Esophagus mucosa (tissue), 1 donor: ENCODE data around the gene IP6K1. TPM values are rescaled to one million over a fixed set of nuclear protein-coding genes. Genes with fewer than 3 reads are reported as not detected.
"Not testable (repeated sequence)": the region's sequence is repeated elsewhere in the genome, so short reads cannot be mapped to it uniquely, and the experiment has no call there.

Experiments
- ATAC-seq: fragments of 200-7000 bp; cut with Tn5 transposase; one replicate; pipeline ENCODE4 v1.9.1; 2020
- total RNA-seq: library from RNA; stranded (reverse); gene quantifications from one replicate; pipeline ENCODE4 v1.2.4, GENCODE V29; 2023
- donor health status: DM: yes; HTN: yes; CAD: no.

The IP6K1 gene
- total RNA-seq, 1 donor from 2014 or later, result 19.9 TPM

DNA sequence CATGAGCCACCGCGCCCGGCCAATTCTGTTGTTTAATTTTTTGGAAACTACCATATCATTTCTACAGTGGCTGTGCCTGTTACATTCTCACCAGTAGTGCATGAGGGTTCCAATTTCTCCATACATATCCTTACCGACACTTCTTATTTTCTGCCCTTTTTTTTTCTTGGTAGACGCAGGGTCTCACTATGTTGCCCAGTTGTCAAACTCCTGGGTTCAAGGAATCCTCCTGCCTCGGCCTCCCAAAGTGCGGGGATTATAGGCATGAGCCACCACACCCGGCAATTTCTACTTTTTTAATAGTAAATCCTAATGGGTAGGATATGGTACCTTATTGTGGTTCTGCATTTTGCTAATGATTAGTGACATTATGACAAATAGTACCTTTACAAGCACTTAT, 76.5 kb downstream of the IP6K1 start:
- no peak for ATAC-seq

DNA sequence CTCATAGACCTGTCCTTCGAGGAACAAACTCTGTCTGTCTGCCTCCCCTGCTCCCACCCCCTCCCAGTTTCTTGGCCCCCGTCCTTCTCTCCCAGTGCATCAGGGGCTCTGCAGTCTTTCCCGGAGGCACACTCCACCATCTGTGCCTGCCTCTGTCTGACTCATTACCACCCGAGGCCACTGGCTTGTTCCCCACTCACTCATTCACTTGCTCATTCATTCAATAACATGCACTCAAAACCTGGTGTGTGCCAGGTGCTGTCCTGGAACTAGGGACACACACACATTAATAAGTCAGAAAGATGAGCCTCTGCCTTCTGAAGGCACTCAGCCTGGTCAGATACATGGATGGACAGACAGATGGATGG, 79.2 kb downstream of the IP6K1 start:
- ATAC-seq, result no peak

DNA sequence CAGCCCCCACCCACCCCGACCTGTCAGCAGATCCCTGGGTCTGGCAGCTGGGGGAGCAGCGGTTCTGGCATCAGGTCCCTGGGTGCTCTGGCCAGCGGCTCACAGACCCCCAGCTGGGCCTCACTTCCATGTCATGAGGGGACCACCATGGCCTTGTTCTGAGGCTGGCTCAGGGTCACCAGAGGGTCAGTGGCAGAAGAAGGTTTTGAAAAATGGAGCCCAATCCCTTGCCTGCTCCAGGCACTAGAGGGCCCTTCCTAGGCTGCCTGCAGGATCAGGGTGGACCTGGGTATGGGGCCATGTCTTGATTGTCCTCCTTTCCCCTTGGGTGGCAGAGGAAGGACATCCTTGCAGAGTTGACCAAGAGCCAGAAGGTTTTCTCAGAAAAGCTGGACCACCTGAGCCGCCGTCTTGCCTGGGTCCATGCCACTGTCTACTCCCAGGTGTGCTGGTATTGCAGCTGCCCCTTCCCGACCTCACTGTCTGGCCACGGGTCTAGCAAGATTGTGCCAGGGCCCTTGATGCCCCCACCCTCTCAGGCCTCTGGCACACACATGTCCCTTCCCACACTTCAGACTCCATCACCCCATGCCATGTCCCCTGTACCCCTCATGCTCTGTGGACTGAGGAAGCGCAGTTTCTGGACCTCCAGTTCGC, 79.8 kb downstream of the IP6K1 start:
- ATAC-seq, result no peak

DNA sequence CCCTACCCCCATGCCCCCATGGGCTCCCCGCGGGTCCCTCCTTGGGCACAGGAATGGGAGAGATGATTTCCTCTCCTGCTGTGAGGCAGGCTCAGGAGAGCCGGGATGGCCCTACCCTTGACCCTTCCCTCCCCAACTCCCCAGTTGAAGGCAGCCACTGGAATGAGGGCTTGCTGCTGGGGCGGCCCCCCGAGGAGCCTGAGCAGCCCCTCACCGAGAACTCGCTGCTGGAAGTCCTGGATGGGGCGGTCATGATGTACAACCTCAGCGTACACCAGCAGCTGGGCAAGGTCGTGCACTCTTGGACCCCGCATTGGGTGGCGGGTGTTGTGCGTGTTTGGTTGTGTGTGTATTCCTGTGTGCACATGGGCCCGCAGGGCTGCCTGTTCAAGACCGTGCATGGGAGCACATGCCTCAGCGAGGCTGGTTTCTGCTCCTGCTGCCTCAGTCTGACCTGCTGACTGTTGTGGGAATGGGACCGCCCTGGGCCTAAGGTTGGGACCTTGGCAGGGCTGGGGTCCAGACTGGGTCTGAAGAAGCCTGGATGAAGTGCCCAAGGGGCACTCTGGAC, 80.9 kb downstream of the IP6K1 start:
- no peak for ATAC-seq

DNA sequence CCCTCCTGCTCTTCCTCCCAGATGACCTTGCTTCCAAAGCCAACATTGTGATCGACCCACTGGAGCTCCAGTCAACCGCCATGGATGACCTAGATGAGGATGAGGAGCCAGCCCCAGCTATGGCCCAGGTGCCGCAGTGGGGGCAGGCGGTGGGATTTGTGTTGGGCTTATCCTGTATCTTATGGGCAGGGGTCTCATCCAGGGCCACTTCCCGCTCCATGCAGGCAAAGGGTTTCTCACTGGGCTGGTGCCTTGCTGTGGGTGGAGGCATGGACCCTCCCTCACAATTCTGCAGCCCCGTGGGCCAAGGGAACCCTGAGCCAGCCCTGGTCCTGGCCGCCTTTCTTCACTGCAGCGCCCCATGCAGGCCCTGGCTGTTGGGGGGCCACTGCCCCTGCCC, 81.7 kb downstream of the IP6K1 start:
- ATAC-seq, result no peak

DNA sequence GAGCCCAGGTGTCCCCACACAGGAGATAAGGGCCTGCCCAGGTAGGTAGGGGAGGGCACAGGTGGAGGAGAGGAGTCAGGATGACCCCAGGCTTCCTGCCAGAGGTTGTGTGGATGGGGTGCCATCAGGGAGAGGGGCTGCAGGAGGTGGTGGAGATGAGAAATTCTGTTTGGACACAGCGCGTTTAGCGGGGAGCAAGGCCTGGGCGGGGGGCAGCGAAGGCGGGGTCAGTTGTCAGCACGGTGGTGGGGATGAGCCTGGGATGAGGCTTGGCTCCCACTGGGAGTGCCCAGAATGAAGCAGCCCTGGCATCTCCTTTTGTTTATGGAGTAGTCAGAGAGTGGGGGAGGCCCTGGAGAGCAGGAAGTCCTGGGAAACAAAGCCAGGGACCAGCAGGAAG, 82.4 kb downstream of the IP6K1 start:
- ATAC-seq, result no peak

DNA sequence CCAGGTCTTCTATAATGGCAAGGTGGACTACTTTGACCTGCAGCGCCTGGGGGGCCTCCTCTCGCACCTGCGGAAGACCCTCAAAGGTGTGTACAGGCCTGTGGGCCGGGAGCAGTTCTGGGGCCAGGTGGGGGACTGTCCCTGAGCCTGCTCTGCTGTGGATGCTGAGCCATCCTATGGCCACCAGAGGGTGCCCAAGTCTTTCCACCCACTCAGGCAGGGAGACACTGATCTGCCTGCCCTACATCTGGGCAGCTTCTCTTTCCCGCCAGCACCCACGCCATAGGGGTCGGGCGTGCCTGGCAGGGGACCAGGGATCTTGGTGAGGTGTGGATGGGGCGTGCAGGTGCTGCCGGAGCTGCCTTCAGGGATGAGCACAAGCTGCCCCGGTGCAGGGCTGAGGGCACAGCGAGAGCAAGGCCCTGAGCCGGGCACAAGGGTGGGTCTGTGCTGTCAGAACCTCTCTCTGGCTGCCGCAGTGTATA, 82.9 kb downstream of the IP6K1 start:
- peak; percentile 86 for ATAC-seq

DNA sequence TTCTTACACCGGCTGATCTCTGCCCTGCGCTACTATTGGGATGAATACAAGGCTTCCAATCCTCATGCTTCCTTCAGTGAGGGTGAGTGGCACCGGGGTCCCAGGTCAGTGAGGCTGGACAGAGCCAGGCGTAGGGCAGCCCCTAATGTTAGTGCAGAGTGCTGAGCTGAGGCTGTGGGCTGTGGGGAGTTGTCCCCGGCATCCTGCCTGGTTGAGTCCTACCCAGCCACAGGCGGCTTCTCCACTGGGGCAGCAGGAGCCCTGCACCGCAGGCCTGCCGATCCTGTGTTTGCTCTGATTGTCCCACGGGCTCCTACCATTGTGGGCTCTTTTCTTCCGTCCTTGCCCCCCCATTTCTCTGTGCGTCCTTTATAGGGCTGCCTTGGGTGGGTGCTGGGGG, 83.7 kb downstream of the IP6K1 start:
- ATAC-seq, result no peak

DNA sequence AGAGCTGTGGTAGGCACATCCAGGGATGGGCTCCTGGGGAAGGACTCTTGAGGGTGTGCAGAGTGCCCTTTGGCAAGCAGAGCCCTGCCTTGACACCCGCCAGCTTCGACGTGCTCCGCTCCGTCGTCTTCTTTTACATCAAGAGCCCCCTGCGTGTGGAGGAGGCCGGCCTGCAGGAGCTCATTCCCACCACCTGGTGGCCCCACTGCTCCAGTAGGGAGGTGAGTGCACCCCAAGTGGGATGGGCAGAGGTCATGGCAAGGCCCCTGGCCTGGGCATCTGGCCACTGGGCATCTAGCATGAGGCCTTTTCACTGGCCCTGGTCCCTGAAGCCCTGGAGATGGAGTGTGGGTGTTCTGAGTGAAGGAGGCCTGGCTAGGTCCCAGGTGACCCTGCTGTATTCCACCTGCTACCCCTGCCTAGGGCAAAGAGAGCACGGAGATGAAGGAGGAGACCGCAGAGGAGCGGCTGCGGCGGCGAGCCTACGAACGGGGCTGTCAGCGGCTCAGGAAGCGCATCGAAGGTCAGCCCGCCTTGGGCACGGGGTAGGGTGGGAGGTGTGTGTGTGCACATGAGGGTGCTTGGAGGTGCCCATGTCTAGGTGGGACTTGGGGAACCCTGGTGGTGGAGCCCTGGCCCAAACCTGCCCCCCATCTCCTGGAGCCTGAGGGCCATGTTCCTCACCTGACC, 84.8 kb downstream of the IP6K1 start:
- no peak for ATAC-seq

DNA sequence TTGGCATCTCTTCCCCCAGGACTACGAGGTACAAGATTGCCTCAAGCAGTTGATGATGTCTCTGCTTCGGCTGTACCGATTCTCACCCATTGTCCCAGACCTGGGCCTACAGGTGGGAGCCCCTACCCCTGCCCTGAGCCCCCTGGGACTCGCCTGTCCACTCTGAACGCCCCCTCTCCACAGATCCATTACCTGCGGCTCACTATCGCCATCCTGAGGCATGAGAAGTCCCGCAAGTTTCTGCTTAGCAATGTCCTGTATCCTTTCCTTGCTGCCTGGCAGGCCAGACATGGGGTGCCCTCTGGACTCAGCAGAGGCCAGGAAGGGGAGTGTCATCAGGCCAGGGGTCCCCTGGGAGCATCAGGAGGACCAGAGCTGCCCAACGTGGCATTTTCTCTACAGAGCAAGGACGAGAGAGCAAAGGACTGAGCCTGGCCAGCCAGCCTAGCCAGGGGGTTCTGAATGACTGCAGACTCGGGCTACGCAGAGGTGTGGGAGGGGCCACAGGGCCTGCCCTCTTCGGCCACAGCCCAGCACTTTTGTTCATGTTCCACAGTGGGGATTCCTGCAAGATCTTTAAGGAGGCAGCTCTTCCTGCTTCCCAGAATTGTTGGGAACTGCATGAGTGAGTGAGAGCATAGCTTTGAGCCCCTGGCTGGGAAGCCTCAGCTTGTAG, 85.8 kb downstream of the IP6K1 start:
- no peak for ATAC-seq

DNA sequence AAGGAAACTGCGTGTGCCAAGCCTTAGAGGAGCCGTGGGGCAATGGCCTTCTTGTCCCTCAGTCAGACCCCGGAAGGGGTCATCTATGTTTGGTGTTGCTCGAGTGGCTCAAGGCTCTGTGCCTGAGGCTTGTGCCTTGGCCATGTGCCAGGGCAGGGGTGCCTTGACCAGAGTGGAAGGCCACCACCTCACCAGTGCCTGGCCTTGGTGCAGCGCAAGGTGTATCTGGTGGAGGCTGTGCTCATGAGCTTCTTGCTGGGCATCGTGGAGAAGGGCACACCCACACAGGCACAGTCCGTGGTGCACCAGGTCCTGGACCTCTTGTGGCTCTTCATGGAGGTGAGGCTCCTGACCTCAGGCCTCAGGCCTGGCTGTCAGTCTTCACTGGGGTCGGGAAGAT, 86.3 kb downstream of the IP6K1 start:
- ATAC-seq, result no peak

DNA sequence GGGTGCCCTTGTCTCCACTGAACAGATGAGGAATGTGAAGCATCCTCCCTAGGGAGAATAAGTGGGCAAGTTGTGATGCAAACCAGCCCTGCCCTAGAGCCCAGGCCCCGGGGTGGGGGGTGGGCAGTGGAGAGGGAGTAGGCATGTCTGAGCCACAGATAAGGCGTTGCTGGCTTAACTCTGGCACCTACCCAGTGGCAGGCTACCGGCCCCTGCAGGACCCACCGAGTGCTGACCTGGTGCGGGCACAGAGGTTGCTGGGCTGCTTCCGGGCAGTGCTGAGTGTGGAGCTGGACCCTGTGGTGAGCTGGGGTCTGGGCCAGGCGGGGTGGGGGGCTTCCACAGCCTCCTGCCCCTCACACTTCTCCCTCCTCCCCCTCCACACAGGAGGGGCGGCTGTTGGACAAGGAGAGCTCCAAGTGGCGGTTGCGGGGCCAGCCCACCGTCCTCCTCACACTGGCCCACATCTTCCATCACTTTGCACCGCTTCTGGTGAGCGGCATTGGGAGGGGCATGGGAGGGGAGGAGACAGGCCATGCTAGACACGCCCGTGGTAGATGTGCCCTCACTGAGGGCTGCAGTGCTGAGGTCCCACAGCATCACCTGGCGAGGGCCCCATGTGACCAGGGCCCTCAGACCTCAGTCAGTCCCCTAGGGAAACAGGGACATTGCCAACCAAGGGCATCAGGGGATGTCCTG, 86.9 kb downstream of the IP6K1 start:
- no peak for ATAC-seq

DNA sequence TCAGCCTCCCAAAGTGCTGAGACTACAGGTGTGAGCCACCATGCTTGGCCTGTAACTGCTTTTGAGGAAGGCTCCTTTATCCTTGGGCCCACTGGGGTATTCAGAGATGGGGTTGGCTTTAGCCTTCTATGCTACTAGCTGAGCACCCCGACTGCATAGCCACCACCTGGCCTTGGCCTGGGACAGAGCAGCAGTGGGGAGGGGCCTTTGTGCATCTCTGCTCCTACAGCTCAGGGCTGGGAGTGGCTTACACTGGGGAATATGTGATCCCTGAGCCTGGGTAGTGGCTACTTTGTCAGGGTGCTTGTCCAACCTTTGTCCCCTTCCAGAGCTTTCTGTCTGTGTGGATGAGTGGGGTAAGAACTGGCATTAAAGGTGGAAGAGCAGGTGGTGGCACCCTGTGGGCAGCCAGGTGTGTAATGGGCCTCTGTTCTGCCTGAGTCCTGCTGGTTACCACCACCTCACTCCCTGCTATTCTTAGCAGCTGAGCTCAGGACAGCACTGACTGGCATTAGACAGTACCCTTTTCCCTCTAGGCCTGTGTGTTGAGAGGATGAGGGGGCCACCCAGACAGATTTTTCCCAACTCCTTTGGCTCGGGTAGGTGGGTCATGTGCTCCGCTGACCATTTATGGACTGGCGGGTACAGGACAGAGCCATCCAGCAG, 90.9 kb downstream of the IP6K1 start:
- not testable (repeated sequence) for ATAC-seq

DNA sequence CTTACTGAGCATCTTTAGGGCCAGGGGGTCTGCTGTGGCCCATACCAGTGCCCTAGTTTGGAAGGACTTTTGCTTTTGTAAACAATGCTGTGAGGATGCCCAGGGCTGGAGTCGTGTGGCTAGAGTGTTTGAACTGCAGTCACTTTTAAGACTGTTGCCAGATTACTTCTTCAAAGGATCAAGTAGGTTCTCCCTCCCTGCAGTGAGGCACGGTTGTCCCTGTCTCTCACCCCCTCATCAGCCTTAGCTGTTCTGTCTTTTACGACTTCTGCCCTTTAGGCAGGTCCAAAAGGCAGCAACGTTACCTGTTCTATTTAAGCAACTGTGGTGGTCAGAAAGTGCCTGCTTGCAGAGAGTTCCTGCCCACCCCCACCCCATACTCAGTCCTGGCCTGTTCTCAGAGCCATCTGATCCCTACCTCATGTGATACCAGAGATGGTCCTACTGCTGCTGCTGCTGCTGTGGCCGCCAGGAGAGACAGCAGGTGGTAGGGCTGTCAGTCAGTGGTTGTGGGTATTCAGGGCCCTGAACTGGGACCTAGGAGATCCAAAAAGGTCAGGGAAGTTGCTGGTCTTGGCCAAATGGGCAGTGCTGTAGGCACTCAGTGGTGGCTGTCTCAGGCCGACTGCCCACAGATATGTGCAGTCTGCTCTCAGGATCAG, 91.8 kb downstream of the IP6K1 start:
- not testable (repeated sequence) for ATAC-seq

DNA sequence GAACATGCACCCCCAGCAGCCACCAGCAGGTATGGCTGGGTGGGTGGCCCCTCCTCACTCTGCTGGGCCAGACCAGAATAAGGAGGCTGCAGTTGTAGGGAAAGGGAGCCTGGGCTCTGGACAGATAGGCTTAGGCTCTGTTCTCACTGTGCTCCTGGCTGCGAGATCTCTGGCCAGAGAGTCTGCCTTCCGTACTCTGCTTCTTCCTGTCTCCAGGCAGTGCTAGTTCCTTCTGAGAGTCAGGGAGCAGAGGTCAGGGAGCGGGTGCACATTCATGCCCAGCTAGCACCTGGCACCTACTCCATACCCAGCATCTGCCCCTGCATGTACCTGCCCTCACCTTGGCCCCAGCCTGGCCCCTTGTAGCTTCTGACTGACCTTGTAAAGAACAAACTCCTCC, 94.9 kb downstream of the IP6K1 start:
- ATAC-seq, result not testable (repeated sequence)

DNA sequence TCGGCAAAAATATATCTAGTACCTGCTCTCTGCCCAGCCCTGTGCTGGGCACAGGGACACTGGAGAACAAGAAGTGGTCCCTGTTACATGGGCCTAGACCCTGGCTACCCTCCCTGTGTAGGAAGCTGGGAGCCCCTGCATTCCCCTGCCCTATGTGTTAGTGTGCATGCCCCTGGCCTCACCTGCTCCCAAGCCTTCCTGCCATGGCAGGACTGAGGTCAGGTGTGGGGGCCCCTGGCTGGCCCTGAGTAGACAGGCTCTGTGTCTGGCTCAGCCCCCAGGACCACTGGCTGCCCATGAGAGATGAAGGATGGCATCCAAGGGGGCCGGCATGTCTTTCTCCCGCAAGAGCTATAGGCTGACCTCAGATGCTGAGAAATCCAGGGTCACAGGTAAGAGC, 95.5 kb downstream of the IP6K1 start:
- not testable (repeated sequence) for ATAC-seq

DNA sequence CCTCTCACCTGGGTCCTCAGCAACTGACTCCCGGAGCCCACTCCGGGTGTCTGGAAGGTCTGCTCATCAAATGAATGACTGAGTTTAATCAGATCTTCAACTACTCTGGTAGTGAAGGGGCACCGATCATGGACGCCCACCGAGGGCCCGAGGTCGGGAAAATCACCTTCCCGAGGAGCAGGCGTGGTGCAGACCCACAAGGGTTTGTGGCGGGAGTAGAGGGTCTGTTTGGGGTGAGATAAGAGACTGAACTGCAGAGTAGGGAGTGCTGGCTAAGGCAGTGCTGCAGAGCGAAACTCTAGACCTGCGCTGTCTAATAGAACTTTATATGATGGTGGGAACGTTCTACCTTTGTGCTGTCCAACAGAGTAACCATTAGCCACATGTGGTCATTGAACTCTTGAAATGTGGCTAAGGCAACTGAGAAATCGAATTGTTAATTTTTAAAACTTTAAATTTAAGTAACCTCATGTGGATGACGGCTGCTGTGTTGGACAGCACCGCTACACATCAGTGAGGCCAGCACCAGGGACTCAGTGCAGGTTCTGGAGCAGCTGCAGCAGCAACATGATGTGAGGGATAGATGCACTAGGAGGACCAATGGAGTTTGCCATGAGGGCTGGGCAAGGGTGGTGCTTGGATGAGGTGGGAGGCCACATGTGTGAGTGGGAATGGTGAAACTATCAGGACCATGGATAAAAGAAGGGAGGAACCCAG, 96.3 kb downstream of the IP6K1 start:
- not testable (repeated sequence) for ATAC-seq

DNA sequence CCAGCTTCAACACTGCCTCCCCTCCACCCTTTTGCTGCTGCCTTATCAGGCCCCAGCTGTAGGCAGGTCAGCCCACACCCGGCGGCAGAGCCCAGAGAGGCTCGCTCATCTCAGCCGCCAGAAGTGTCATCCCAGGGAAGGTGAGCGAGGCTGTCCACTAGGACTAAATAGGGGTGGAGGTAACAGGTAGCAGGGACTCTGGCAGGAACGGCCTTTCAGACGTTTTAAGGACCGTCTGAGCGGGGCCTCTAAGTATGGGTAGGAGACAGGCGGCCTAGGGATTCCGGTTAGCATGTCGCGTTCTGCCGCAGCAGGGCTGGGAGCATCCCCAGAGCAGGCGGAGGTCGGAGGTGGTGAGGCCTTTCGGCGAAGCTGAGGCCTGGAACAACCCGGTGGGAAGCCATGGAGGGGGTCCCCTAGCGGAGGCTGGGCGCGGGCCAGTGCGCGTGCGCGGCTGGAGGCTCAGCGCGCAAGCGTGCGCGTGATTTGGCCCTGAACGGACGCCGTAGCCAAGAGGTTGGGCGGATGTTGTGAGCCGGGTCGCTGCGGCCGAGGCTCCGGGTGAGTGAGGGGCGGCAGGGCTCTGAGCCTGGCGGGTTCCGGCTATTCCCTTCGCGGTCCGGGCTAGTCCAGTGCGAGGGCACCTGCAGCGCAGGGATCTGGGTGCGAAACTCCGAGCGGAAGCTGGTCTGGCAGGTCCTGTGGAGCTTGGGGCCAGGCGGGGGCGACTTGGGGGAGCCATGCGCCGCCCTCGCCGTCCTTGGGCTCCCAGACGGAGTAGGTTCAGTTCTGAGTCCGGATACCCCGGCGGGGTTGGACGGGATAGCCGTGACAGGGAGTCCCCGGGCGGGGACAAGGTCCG, 97.1 kb downstream of the IP6K1 start, which contains the start of the genes MST1 and RNF123:
MST1 (minus strand) TSS at position 429 of the 862 bp plus-strand sequence. CDS start 783 bp downstream, outside the sequence.
RNF123 (plus strand) TSS at position 512 of the 862 bp plus-strand sequence. CDS start 1,609 bp downstream, outside the sequence.
- peak; percentile 66 for ATAC-seq

DNA sequence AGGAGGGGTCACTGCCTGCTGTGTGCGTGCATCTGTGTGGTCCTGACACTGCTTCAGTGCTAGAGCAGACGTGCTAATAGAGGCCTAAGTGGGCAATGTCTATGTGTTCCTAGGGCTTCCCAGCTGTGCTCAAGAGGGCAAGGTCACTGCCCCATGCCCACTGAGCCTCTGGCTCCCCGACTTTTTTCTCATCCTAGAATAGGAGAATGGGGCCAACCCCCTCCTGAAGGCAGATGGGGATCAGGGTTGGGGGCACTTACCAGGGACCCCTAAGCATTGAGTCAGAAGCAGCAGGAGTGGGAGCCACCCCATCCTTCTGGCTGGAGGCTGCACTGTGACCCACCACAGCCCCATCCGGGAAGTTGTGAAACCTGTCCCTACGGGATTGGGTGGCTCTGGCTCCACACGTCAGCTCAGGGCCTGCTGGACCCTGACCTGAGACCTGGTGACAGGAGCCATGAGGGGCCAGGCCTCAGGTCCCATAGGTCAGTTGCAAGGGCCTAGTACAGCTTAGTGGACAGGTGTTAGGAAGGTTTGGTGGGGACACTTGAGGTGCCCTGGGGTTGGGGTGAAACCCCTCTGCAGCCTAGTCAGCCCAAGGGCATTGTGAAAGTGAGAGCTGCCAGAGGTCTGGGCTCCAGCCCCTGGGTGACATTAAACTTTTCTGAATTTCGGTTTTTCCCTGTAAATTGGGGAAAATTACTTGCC, 97.8 kb downstream of the IP6K1 start:
- not testable (repeated sequence) for ATAC-seq
